DND-41 (cell line): ENCODE results near the gene TFE3.

Experiments
- EZH2 ChIP-seq: IDR thresholded peaks from 3 replicates; pipeline ENCODE4 v1.6.1; 2012; ENCODE audit warnings: borderline replicate concordance, low read depth, mild to moderate bottlenecking, moderate library complexity, low read length, inconsistent platforms; ENCODE audit not compliant: severe bottlenecking
- TF ChIP-seq, protein P1 (sequence below): IDR thresholded peaks from 2 replicates; pipeline ENCODE4 v1.5.1; 2012; ENCODE audit warnings: borderline replicate concordance, low read length, moderate library complexity, mild to moderate bottlenecking; ENCODE audit not compliant: poor library complexity, severe bottlenecking; ENCODE audit errors: extremely low read depth

DNA sequence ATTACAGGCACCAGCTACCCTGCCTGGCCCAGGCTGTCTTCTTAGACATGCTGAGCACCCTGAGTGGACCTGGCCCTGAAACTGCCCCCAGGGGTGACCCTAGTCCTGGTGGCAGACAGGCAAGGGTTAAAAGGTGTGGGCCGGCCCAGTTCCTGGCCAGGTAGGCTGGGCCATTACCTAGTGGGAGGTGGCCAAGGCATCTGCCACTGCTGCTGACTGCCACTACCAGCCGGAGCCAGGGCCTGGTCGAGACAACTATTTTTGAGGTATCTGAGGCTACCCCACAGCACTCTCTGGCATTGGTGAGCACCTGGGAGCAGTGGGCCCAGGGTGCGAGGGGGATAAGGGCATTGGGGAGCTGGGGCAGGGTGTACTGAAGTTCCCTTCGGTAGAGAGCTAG, 15.6 kb upstream of the TFE3 start, which contains the start of gene CCDC120:
- TF ChIP-seq, protein P1, sequence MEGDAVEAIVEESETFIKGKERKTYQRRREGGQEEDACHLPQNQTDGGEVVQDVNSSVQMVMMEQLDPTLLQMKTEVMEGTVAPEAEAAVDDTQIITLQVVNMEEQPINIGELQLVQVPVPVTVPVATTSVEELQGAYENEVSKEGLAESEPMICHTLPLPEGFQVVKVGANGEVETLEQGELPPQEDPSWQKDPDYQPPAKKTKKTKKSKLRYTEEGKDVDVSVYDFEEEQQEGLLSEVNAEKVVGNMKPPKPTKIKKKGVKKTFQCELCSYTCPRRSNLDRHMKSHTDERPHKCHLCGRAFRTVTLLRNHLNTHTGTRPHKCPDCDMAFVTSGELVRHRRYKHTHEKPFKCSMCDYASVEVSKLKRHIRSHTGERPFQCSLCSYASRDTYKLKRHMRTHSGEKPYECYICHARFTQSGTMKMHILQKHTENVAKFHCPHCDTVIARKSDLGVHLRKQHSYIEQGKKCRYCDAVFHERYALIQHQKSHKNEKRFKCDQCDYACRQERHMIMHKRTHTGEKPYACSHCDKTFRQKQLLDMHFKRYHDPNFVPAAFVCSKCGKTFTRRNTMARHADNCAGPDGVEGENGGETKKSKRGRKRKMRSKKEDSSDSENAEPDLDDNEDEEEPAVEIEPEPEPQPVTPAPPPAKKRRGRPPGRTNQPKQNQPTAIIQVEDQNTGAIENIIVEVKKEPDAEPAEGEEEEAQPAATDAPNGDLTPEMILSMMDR: no peak
- no peak for TF ChIP-seq EZH2
